ENCODE results near the gene ANTXR2.

DNA sequence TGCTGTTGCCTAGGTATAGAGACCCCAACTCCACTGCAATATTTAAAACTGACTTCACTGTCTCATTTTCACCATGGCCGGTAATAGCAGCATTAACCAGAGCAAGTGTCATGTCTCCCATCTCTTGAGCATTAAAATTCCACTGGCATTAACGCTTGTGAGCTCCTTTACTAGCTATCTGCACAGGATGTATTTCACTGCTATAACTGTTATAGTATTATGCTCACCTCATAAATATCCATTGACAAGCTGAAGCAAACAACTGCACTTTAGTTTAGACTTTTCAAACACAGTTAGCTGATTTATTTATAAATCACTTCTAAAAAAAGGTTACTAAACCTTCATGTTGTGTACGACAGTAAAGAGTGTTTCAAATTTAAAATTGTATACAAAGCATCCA lies 157.8 kb downstream of the ANTXR2 start:
- TF ChIP-seq, protein P1, sequence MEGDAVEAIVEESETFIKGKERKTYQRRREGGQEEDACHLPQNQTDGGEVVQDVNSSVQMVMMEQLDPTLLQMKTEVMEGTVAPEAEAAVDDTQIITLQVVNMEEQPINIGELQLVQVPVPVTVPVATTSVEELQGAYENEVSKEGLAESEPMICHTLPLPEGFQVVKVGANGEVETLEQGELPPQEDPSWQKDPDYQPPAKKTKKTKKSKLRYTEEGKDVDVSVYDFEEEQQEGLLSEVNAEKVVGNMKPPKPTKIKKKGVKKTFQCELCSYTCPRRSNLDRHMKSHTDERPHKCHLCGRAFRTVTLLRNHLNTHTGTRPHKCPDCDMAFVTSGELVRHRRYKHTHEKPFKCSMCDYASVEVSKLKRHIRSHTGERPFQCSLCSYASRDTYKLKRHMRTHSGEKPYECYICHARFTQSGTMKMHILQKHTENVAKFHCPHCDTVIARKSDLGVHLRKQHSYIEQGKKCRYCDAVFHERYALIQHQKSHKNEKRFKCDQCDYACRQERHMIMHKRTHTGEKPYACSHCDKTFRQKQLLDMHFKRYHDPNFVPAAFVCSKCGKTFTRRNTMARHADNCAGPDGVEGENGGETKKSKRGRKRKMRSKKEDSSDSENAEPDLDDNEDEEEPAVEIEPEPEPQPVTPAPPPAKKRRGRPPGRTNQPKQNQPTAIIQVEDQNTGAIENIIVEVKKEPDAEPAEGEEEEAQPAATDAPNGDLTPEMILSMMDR (IDR thresholded peaks at IDR 0.05), result no peak
- no peak for TF ChIP-seq POLR2A (IDR thresholded peaks at IDR 0.05)

Measured in right lobe of liver (tissue), 4 donors.